OCI-LY7 (cell line): ENCODE results near the gene GMPS.

Experiments
- CTCF ChIP-seq: fragments of 200-600 bp; sonication (generic); conservative IDR thresholded peaks from 2 replicates; pipeline ENCODE4 v1.5.1; 2014; ENCODE audit warnings: mild to moderate bottlenecking, antibody characterized with exemption, low read length, moderate library complexity, mixed read lengths
- EZH2phosphoT487 ChIP-seq: fragments of 200-600 bp; sonication (generic); IDR thresholded peaks from 2 replicates; pipeline ENCODE4 v1.6.1; 2018; ENCODE audit warnings: low read depth, borderline replicate concordance, mild to moderate bottlenecking, mixed run types, antibody characterized with exemption, low read length, moderate library complexity, mixed read lengths

DNA sequence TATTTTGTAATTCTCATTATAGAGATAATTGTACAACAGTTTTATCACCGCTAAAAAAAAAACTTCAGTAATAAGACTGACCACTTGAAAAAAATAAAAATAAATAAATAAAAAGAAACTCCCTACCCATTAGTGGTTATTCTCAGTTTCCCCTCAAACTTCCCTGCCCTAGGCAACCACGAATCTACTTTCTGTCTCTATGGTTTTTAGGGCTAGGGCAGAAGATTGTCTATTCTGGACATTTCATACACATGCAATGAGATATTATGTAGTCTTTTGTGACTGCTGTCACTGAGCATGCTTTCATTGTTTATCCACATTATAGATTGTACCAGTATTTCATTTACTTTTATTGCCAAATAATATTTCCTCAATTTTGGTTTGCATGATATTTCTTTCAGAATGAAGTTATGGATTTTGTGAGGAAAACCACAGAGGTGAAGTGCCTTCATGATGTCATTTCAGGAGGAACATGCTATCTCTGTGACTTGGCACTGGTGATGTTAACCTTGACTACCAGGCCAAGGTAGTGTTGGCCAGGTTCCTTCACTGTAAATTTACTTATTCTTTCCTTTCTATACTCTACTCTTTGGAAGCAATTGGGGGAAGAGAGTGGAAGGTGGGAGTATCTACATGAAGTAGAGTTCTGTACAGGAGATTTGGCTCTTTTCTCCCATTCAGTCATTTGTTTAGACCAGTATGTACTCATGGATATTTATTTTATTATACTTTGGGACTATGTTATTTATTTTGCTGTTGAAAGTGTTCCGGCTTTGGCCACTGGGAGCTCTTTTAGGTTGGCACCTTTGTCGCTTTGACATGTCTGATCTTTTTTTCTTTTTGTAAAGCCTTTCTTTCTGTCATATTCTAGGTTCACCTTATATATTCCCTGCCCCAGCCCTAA is 86.3 kb downstream of the GMPS start:
- TF ChIP-seq EZH2phosphoT487 (no peak), CTCF (no peak)
